RWPE1 (cell line): Measurements from ENCODE around the gene GUCY1A2.

Experiments
- CTCF ChIA-PET: fragments of 350-600 bp; sonication (Branson Sonifier 250); formaldehyde crosslinking; extraction: SDS; loops from one replicate; lab custom pipeline; 2021; lab: Yijun Ruan, JAX
- POLR2A ChIA-PET: fragments of 400-600 bp; formaldehyde crosslinking; extraction: SDS; loops from one replicate; lab custom pipeline; 2020; ENCODE audit warnings: antibody characterized with exemption; ENCODE audit not compliant: low non-redundant PET; lab: Yijun Ruan, JAX
- DNase-seq: peaks from one replicate; pipeline ENCODE4 v3.0.0; 2012; ENCODE audit warnings: low spot score
- H3K27ac ChIP-seq: fragments of 450-650 bp; 2 replicates; pipeline ENCODE4 v1.5.1; 2017
- TF ChIP-seq, protein P1 (sequence below): fragments of 450-650 bp; conservative IDR thresholded peaks from 2 replicates; pipeline ENCODE4 v1.5.1; 2017; ENCODE audit warnings: low read depth, mild to moderate bottlenecking

GUCY1A2 gene

DNA sequence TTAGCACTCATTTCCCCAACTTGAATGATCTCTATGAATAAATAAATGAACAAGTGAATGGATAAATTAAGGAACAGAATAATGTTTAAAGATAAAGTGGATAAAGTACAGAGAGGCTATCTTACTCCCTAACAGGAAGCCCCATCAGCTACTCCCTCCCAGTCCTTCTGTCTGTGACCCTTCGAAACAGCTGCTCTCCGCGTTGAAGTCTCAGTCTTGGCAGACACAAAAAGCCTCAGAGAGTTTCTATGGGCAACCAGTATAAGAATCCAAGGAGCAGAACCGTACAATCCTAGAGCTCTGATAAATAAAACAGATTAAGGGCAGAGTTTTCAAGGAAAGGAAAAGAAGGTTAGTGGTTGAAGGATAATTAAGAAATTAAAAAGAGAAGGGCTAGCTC lies 35.0 kb downstream of the GUCY1A2 start:
- DNase-seq, result no peak
- TF ChIP-seq, protein P1, sequence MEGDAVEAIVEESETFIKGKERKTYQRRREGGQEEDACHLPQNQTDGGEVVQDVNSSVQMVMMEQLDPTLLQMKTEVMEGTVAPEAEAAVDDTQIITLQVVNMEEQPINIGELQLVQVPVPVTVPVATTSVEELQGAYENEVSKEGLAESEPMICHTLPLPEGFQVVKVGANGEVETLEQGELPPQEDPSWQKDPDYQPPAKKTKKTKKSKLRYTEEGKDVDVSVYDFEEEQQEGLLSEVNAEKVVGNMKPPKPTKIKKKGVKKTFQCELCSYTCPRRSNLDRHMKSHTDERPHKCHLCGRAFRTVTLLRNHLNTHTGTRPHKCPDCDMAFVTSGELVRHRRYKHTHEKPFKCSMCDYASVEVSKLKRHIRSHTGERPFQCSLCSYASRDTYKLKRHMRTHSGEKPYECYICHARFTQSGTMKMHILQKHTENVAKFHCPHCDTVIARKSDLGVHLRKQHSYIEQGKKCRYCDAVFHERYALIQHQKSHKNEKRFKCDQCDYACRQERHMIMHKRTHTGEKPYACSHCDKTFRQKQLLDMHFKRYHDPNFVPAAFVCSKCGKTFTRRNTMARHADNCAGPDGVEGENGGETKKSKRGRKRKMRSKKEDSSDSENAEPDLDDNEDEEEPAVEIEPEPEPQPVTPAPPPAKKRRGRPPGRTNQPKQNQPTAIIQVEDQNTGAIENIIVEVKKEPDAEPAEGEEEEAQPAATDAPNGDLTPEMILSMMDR, result no peak
- ChIA-PET CTCF (no interaction called here), POLR2A (no interaction called here)
- H3K27ac ChIP-seq, result no peak overlapping the region

DNA sequence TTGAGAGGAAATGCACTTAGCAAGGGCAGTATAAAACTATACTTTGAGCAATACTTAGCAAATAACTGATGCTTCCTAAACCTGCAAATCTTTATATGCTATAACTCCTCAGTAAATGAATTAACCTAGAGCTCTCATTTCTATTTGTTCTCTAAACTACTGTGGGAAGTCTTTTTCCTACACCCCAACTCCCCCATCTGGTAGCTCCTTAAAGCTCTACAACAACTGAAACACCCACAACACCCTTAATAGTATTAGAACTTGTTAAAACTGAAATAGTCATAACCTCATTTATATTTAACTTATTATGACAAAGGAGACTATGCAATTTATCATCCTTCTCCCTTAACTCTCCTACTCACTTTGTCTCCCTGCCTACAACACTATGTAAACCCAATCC lies 43.4 kb downstream of the GUCY1A2 start:
- ChIA-PET CTCF (interaction anchor here (0.6 kb wide), 1 partner anchor 252 kb away, joined by 3 read pairs; no protein-coding TSS in a partner anchor), POLR2A (no interaction called here)
- no peak for DNase-seq
- TF ChIP-seq, protein P1, result no peak
- no peak overlapping the region for H3K27ac ChIP-seq

DNA sequence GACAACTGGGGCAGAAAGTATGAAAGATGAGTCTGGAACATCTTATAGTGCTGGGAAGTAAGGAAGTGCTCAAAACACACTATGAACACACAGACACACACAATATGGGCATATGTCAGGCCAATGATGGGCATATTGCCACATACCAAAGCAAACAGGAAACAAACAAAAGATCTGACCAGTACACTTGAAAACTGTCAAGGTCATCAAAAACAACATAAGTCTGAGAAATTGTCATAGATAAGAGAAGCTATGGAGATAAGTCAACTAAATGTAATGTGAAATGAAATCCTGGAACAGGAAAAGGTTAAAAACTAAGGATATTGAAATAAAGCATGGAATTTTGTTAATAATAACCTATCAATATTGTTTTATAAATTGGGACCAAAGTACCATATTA lies 46.4 kb downstream of the GUCY1A2 start:
- ChIA-PET POLR2A (no interaction called here), CTCF (no interaction called here)
- no peak overlapping the region for H3K27ac ChIP-seq
- TF ChIP-seq, protein P1, result no peak
- DNase-seq, result no peak

DNA sequence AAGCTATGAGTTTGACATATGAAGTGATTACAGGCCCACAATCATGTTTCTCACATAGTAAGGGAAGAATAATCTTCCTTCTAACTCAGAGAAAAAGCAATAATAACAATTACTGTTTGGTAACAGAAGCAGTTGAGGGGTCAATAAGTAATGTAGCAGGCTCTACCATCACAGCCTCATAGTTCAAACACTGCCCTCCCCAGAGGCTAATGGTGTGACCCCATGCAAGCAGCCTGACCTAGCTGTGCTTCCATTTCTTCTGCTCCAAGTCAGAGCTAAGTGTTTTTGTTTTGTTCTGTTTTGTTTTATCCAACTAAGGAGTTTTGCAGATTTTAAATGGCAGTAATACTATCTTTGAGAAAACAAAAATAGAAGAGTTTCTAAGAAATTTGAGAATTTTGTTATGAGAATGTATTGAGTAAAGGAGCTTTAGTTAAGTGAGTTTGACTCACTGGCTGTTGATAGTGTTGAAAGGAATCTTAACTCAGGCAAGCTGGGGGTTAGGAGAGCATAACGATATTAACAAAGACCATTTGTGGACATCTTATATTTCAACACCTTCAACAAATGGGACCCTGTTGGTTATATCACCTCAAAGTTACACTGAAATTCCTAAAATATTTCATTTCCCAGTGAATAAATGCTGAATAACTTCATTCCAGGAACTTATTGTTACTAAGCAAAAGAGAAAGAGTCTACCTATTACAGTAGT lies 48.5 kb downstream of the GUCY1A2 start:
- DNase-seq, result no peak
- TF ChIP-seq, protein P1, result no peak
- CTCF ChIA-PET, result no interaction called here
- POLR2A ChIA-PET, result no interaction called here
- no peak overlapping the region for H3K27ac ChIP-seq

DNA sequence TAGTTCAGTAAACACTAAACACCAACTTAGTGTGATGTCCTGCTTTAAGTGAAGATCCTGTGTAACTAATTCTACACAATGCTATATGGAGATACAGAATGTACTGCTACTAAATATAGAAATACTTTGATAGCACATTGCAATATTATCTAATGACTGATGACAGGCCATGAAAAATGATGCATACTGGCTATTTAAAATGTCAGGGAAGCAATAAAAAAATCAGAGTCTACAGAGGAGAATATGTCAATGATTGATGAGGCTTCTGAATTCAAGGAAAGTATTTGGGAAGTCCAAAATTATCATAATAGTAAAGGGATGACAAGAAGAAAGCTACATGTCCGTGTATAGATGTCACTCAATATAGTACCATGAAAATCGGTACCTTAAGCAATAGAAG lies 55.3 kb downstream of the GUCY1A2 start:
- H3K27ac ChIP-seq, result no peak overlapping the region
- TF ChIP-seq, protein P1, result no peak
- CTCF ChIA-PET, result no interaction called here
- DNase-seq, result no peak
- POLR2A ChIA-PET, result no interaction called here

DNA sequence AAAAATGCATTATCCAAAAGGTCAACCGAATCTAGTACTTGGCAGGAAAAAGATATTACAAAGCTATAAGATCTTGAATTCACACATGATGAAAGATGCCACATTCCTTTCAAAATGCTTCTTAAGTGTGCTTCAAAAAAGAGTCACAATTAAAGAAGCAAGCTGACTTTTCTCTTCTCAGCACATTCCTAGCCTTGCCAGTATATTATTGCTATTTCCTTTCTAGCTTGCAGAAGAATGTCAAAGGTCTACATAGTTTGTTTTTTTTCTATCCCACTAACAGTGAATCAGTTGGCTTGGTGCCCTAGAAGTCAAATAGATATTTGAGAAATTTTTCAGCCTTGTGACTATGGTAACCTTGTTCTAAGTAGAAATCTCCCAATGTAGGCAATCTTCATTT lies 56.8 kb downstream of the GUCY1A2 start:
- TF ChIP-seq, protein P1, result no peak
- POLR2A ChIA-PET, result no interaction called here
- CTCF ChIA-PET, result no interaction called here
- DNase-seq, result peak; percentile 34
- H3K27ac ChIP-seq, result no peak overlapping the region
